ENCODE data around the gene MTCH1. TPM values are rescaled to one million over a fixed set of nuclear protein-coding genes. Genes with fewer than 3 reads are reported as not detected.
A peak's percentile ranks its signal among the peaks of the same experiment; 100 is the strongest.

MTCH1 gene
- total and polyA plus RNA-seq, 9 of the 15 experiments (the other 6 are each of a cell fraction or from before 2014, with no cell fraction given): 7.9 to 161 (median 118) TPM

GRCh38 chr6:37005061-37005810, 19.2 kb upstream of the MTCH1 start, which contains the start of gene FGD2 (continued):
- TF ChIP-seq ZNF318 (IDR thresholded peaks at IDR 0.05; ENCODE audit: borderline replicate concordance in 1 of 2, low read depth in 1 of 2): no peak
- no peak for TF ChIP-seq SMARCA4 (IDR thresholded peaks at IDR 0.05)
- peak; percentile 53; the same call in 1 of the 2 replicates for TF ChIP-seq BCOR (IDR thresholded peaks at IDR 0.05)
- no peak for TF ChIP-seq ID3 (CRISPR knock-in tag; IDR thresholded peaks at IDR 0.05)
- peak; percentile 20; the same call in 1 of the 2 replicates for TF ChIP-seq ID3 (tag; IDR thresholded peaks at IDR 0.05)
- TF ChIP-seq RB1 (IDR thresholded peaks at IDR 0.05; ENCODE audit: low read depth): no peak
- TF ChIP-seq ZNF589 (CRISPR knock-in tag; IDR thresholded peaks at IDR 0.05; ENCODE audit: low read depth): no peak
- TF ChIP-seq PTRF (tag; IDR thresholded peaks at IDR 0.05): no peak
- TF ChIP-seq BHLHE40 (IDR thresholded peaks at IDR 0.05; ENCODE audit: low read length): peak; percentile 45
- TF ChIP-seq CEBPG (CRISPR knock-in tag; IDR thresholded peaks at IDR 0.05): peak; percentile 4; the same call in 1 of the 2 replicates
- TF ChIP-seq CEBPG (tag; conservative IDR thresholded peaks at IDR 0.05 in 1 of 2, IDR thresholded peaks at IDR 0.05 in 1 of 2): no peak
